PC-9 (cell line): Measurements from ENCODE around the gene SART3. TPM values are rescaled to one million over a fixed set of nuclear protein-coding genes. Genes with fewer than 3 reads are reported as not detected.
"Not testable (repeated sequence)": the region's sequence is repeated elsewhere in the genome, so short reads cannot be mapped to it uniquely, and the experiment has no call there.

Source experiments
- BruUV-seq: library from RNA; stranded (reverse); fragments of 400-500 nt; replicated peaks from 2 replicates; lab custom pipeline; 2021; lab: Mats Ljungman, UMichigan
- CTCF ChIA-PET: fragments of 300-600 bp; sonication (Branson Sonifier 250); formaldehyde crosslinking; loops from one replicate; lab custom pipeline; 2022; ENCODE audit warnings: antibody characterized with exemption; lab: Charles Lee
- POLR2A ChIA-PET: fragments of 300-600 bp; sonication (Branson Sonifier 250); formaldehyde crosslinking; loops from one replicate; lab custom pipeline; 2022; ENCODE audit warnings: antibody characterized with exemption; ENCODE audit not compliant: unreplicated experiment; lab: Charles Lee
- DNase-seq, 2 experiments: peaks; one replicate each; pipeline versions ENCODE4 v3.0.0 to v3.0.0-alpha.2; 2015 to 2022; ENCODE audit warnings: mixed read lengths in 1 of 2
- H2AFZ ChIP-seq: fragments of 200-600 bp; sonication (generic); 2 replicates; pipeline ENCODE4 v1.8.1; 2017; ENCODE audit warnings: antibody characterized with exemption
- H3F3A ChIP-seq: fragments of 200-600 bp; sonication (generic); 2 replicates; pipeline ENCODE4 v1.8.1; 2017; ENCODE audit warnings: antibody characterized with exemption, mild to moderate bottlenecking, low read depth; ENCODE audit not compliant: insufficient read depth
- H3K27ac ChIP-seq: fragments of 200-600 bp; sonication (generic); 2 replicates; pipeline ENCODE4 v1.6.1; 2016; ENCODE audit warnings: mixed run types
- H3K27me3 ChIP-seq: fragments of 200-600 bp; sonication (generic); 2 replicates; pipeline ENCODE4 v1.6.1; 2016; ENCODE audit warnings: low read depth, mixed run types; ENCODE audit not compliant: insufficient read depth
- H3K36me3 ChIP-seq: fragments of 200-600 bp; sonication (generic); 2 replicates; pipeline ENCODE4 v1.6.1; 2016; ENCODE audit warnings: low read depth, mixed run types
- H3K4me1 ChIP-seq: fragments of 200-600 bp; sonication (generic); replicated peaks from 2 replicates; pipeline ENCODE4 v1.6.1; 2016; ENCODE audit warnings: mixed run types; ENCODE audit not compliant: insufficient read depth
- H3K4me2 ChIP-seq: fragments of 200-600 bp; sonication (generic); 2 replicates; pipeline ENCODE4 v1.6.1; 2017; ENCODE audit warnings: mixed run types
- H3K4me3 ChIP-seq: fragments of 200-600 bp; sonication (generic); 2 replicates; pipeline ENCODE4 v1.6.1; 2016; ENCODE audit warnings: mixed run types
- H3K79me2 ChIP-seq: fragments of 200-600 bp; sonication (generic); 2 replicates; pipeline ENCODE4 v1.6.1; 2017; ENCODE audit warnings: low read depth, mixed run types
- H3K9me2 ChIP-seq: fragments of 200-600 bp; sonication (generic); 2 replicates; pipeline ENCODE4 v1.8.1; 2017; ENCODE audit warnings: mild to moderate bottlenecking; ENCODE audit not compliant: insufficient read depth
- H3K9me3 ChIP-seq: fragments of 200-600 bp; sonication (generic); 2 replicates; pipeline ENCODE4 v1.8.1; 2016; ENCODE audit warnings: low read depth; ENCODE audit not compliant: insufficient read depth
- H4K20me1 ChIP-seq: fragments of 200-600 bp; sonication (generic); 2 replicates; pipeline ENCODE4 v1.8.1; 2017; ENCODE audit not compliant: insufficient read depth
- EZH2 ChIP-seq: fragments of 200-600 bp; sonication (generic); IDR thresholded peaks from 2 replicates; pipeline ENCODE4 v1.8.0; 2017; ENCODE audit warnings: antibody characterized with exemption, low read depth
- intact Hi-C: fragments of 100-400 bp; cut with micrococcal nuclease; formaldehyde crosslinking; loops from one replicate; pipeline ENCODE4 v1.10.0; 2022; ENCODE audit not compliant: unreplicated experiment
- total RNA-seq: library from RNA; stranded (reverse); gene quantifications from 2 replicates; pipeline ENCODE4 v1.2.3, GENCODE V29; 2021
- TF ChIP-seq, protein P1 (sequence below): fragments of 200-600 bp; sonication (generic); conservative IDR thresholded peaks from 2 replicates; pipeline ENCODE4 v1.6.1; 2017; ENCODE audit warnings: mixed run types, antibody characterized with exemption, mild to moderate bottlenecking, moderate library complexity

SART3 gene
- total RNA-seq, 1 experiment from 2014 or later = 49.3 TPM

DNA sequence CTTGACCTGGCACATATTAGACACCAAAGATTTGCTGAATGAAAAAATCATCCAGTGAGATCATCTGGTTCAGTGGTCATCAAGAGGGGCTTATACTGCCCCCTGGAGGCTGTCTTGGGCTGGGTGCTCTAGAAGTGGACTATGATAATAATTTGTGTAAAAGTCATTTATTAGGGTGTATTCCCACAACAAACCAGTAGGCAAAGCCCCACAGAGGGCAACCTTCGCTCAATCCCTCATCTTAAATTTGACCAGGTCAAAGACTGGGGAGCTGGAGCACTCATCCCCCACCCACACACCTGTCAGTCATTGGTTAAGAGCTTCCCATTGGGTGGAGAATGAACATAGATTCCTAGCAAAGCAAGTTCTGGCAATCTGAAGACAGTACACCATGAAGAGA, 65.9 kb downstream of the SART3 start:
- Histone ChIP-seq H3K79me2 (no peaks in the 10 kb centered on the region), H3K36me3 (no peaks in the 10 kb centered on the region), H3K4me2 (no peak overlapping the region), H2AFZ (no peak overlapping the region), H3K4me1 (no peaks in the 10 kb centered on the region), H3K27me3 (peaks cover 67% of the 10 kb centered on the region), H3K27ac (no peak overlapping the region), H3K9me3 (no peaks in the 10 kb centered on the region), H3K4me3 (no peak overlapping the region), H3F3A (no peaks in the 10 kb centered on the region), H3K9me2 (0 out of 2 replicates have a peak, but pooled peaks cover 8% of the 10 kb centered on the region), H4K20me1 (no peaks in the 10 kb centered on the region)
- ChIA-PET CTCF (no interaction called here), POLR2A (no interaction called here)
- intact Hi-C loops = no loop called here
- no TSS peak for BruUV-seq
- no peak for DNase-seq
- TF ChIP-seq, protein P1, sequence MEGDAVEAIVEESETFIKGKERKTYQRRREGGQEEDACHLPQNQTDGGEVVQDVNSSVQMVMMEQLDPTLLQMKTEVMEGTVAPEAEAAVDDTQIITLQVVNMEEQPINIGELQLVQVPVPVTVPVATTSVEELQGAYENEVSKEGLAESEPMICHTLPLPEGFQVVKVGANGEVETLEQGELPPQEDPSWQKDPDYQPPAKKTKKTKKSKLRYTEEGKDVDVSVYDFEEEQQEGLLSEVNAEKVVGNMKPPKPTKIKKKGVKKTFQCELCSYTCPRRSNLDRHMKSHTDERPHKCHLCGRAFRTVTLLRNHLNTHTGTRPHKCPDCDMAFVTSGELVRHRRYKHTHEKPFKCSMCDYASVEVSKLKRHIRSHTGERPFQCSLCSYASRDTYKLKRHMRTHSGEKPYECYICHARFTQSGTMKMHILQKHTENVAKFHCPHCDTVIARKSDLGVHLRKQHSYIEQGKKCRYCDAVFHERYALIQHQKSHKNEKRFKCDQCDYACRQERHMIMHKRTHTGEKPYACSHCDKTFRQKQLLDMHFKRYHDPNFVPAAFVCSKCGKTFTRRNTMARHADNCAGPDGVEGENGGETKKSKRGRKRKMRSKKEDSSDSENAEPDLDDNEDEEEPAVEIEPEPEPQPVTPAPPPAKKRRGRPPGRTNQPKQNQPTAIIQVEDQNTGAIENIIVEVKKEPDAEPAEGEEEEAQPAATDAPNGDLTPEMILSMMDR = peak; percentile 67
- no peak for TF ChIP-seq EZH2

DNA sequence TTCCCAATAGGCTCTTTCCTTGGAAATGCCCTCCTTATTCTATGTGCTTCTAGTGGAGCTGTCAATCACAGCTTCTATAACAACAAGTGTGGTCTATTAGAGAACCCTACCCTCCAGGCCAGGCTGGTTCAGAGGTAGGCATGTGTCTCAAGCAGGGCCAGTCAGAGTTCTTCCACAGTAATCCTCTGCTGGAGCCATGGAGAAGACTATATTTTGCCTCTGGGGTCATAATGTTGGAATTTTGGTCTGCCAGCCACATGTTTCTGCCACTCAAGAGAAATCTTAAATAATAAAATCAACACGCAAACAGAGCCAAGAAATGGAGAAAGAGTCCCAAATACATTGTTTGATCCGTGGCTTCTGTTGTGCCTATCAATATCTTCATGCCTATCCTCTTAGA, 69.7 kb downstream of the SART3 start:
- Histone ChIP-seq H3K79me2 (no peaks in the 10 kb centered on the region), H3K9me3 (no peaks in the 10 kb centered on the region), H2AFZ (no peak overlapping the region), H3K36me3 (no peaks in the 10 kb centered on the region), H3K4me3 (no peak overlapping the region), H3K27ac (no peak overlapping the region), H3K4me1 (no peaks in the 10 kb centered on the region), H3F3A (no peaks in the 10 kb centered on the region), H4K20me1 (no peaks in the 10 kb centered on the region), H3K4me2 (no peak overlapping the region), H3K27me3 (peaks cover 39% of the 10 kb centered on the region), H3K9me2 (0 out of 2 replicates have a peak, but pooled peaks cover 8% of the 10 kb centered on the region)
- POLR2A ChIA-PET = no interaction called here
- DNase-seq = no peak
- intact Hi-C loops = no loop called here
- no peak for TF ChIP-seq EZH2
- TF ChIP-seq, protein P1 = no peak
- CTCF ChIA-PET = no interaction called here
- BruUV-seq = no TSS peak

- BruUV-seq, H3K27ac ChIP-seq, H3K79me2 ChIP-seq, intact Hi-C loops, H3K9me3 ChIP-seq, POLR2A ChIA-PET, H4K20me1 ChIP-seq, H3K4me2 ChIP-seq, H3K9me2 ChIP-seq, DNase-seq, H3F3A ChIP-seq, H3K4me1 ChIP-seq, H3K4me3 ChIP-seq, H2AFZ ChIP-seq, CTCF ChIA-PET, H3K36me3 ChIP-seq: not testable (repeated sequence)
- H3K27me3 ChIP-seq = peaks cover 52% of the 10 kb centered on the region
Measured at GRCh38 chr12:108487029-108487428, 73.9 kb downstream of the SART3 start.

- H3K9me2 ChIP-seq, H3K9me3 ChIP-seq, H3F3A ChIP-seq, H3K27ac ChIP-seq, POLR2A ChIA-PET, CTCF ChIA-PET, DNase-seq, intact Hi-C loops, H3K36me3 ChIP-seq, H2AFZ ChIP-seq, H4K20me1 ChIP-seq, H3K79me2 ChIP-seq, H3K4me1 ChIP-seq, BruUV-seq, H3K4me2 ChIP-seq, H3K4me3 ChIP-seq: not testable (repeated sequence)
- peaks cover 58% of the 10 kb centered on the region for H3K27me3 ChIP-seq
Measured at GRCh38 chr12:108485371-108485770, 75.6 kb downstream of the SART3 start.
